OCI-LY1 (cell line): ENCODE results near the gene HMCN2.

Experiments
- H2AFZ ChIP-seq: fragments of 200-600 bp; sonication (generic), shearing (Covaris generic); 2 replicates; pipeline ENCODE4 v1.6.0; 2014; ENCODE audit warnings: antibody characterized with exemption, mild to moderate bottlenecking, low read length
- H3F3A ChIP-seq: fragments of 200-600 bp; sonication (generic), shearing (Covaris generic); 2 replicates; pipeline ENCODE4 v1.6.0; 2014; ENCODE audit warnings: mild to moderate bottlenecking, antibody characterized with exemption, low read length, moderate library complexity; ENCODE audit not compliant: insufficient read depth
- H3K27ac ChIP-seq: fragments of 200-600 bp; sonication (generic); 2 replicates; pipeline ENCODE4 v1.5.1; 2014; ENCODE audit warnings: low read length, mixed run types, mild to moderate bottlenecking, low read depth; ENCODE audit not compliant: poor library complexity, severe bottlenecking
- H3K27me3 ChIP-seq: fragments of 200-600 bp; sonication (generic); 2 replicates; pipeline ENCODE4 v1.6.0; 2014; ENCODE audit warnings: antibody characterized with exemption, mild to moderate bottlenecking, low read length, moderate library complexity; ENCODE audit not compliant: insufficient read depth
- H3K36me3 ChIP-seq: fragments of 200-600 bp; sonication (generic); 2 replicates; pipeline ENCODE4 v1.6.1; 2014; ENCODE audit warnings: mild to moderate bottlenecking, antibody characterized with exemption, low read length, moderate library complexity, mixed read lengths; ENCODE audit not compliant: insufficient read depth
- H3K4me1 ChIP-seq: fragments of 200-600 bp; sonication (generic); 2 replicates; pipeline ENCODE4 v1.5.1; 2014; ENCODE audit warnings: mild to moderate bottlenecking, low read length, moderate library complexity; ENCODE audit not compliant: insufficient read depth, severe bottlenecking
- H3K4me2 ChIP-seq: fragments of 200-600 bp; sonication (generic), shearing (Covaris generic); 2 replicates; pipeline ENCODE4 v1.6.1; 2014; ENCODE audit warnings: low read length
- H3K4me3 ChIP-seq: fragments of 200-600 bp; sonication (generic); 2 replicates; pipeline ENCODE4 v1.5.1; 2014; ENCODE audit warnings: low read length, low read depth, mild to moderate bottlenecking, mixed read lengths; ENCODE audit not compliant: poor library complexity, severe bottlenecking
- H3K79me2 ChIP-seq: fragments of 200-600 bp; shearing (Covaris generic); 2 replicates; pipeline ENCODE4 v1.6.1; 2016; ENCODE audit warnings: mixed run types, low read length, mixed read lengths; ENCODE audit not compliant: insufficient read depth
- H3K9ac ChIP-seq: fragments of 200-600 bp; sonication (generic), shearing (Covaris generic); 2 replicates; pipeline ENCODE4 v1.6.1; 2014; ENCODE audit warnings: mild to moderate bottlenecking, low read length, mixed read lengths
- H3K9me2 ChIP-seq: fragments of 200-600 bp; sonication (generic), shearing (Covaris generic); 2 replicates; pipeline ENCODE4 v1.6.1; 2014; ENCODE audit warnings: low read depth, mild to moderate bottlenecking, low read length, mixed read lengths
- H3K9me3 ChIP-seq: fragments of 200-600 bp; shearing (Covaris generic); 2 replicates; pipeline ENCODE4 v1.6.1; 2014; ENCODE audit warnings: low read length, mixed read lengths
- H4K20me1 ChIP-seq: fragments of 200-600 bp; sonication (generic), shearing (Covaris generic); 2 replicates; pipeline ENCODE4 v1.6.0; 2016; ENCODE audit warnings: mild to moderate bottlenecking, low read length; ENCODE audit not compliant: insufficient read depth
- CTCF ChIP-seq: fragments of 200-600 bp; sonication (generic), shearing (Covaris generic); IDR thresholded peaks from 2 replicates; pipeline ENCODE4 v1.5.1; 2017; ENCODE audit warnings: mild to moderate bottlenecking, antibody characterized with exemption, low read length, moderate library complexity, mixed read lengths
- EZH2 ChIP-seq: fragments of 200-600 bp; sonication (generic), shearing (Covaris generic); IDR thresholded peaks from 2 replicates; pipeline ENCODE4 v1.8.0; 2017; ENCODE audit warnings: borderline replicate concordance, mixed run types, mild to moderate bottlenecking, antibody characterized with exemption, low read length, moderate library complexity, mixed read lengths

Gene HMCN2

GRCh38 chr9:130334915-130335314, 69.4 kb downstream of the HMCN2 start:
- H3K79me2 ChIP-seq = no peaks in the 10 kb centered on the region
- no peak overlapping the region for H3K27ac ChIP-seq
- H3K4me3 ChIP-seq = no peak overlapping the region
- no peak overlapping the region for H3K9ac ChIP-seq
- H3F3A ChIP-seq = no peaks in the 10 kb centered on the region
- no peaks in the 10 kb centered on the region for H3K27me3 ChIP-seq
- no peaks in the 10 kb centered on the region for H4K20me1 ChIP-seq
- H3K36me3 ChIP-seq = no peaks in the 10 kb centered on the region
- no peaks in the 10 kb centered on the region for H3K4me1 ChIP-seq
- H3K9me3 ChIP-seq = no peaks in the 10 kb centered on the region
- H2AFZ ChIP-seq = no peak overlapping the region
- no peaks in the 10 kb centered on the region for H3K9me2 ChIP-seq
- TF ChIP-seq EZH2 (no peak), CTCF (no peak)
- no peak overlapping the region for H3K4me2 ChIP-seq

GRCh38 chr9:130336027-130336610, 70.6 kb downstream of the HMCN2 start:
- no peaks in the 10 kb centered on the region for H3K36me3 ChIP-seq
- H3K79me2 ChIP-seq = no peaks in the 10 kb centered on the region
- no peak overlapping the region for H3K4me3 ChIP-seq
- no peak for TF ChIP-seq EZH2
- no peak for TF ChIP-seq CTCF
- H3K9me2 ChIP-seq = no peaks in the 10 kb centered on the region
- no peak overlapping the region for H3K9ac ChIP-seq
- H3K27ac ChIP-seq = no peak overlapping the region
- no peaks in the 10 kb centered on the region for H4K20me1 ChIP-seq
- no peaks in the 10 kb centered on the region for H3K9me3 ChIP-seq
- no peaks in the 10 kb centered on the region for H3K4me1 ChIP-seq
- H3F3A ChIP-seq = no peaks in the 10 kb centered on the region
- no peak overlapping the region for H3K4me2 ChIP-seq
- H2AFZ ChIP-seq = no peak overlapping the region
- H3K27me3 ChIP-seq = no peaks in the 10 kb centered on the region

GRCh38 chr9:130336885-130337284, 71.3 kb downstream of the HMCN2 start:
- no peaks in the 10 kb centered on the region for H3K36me3 ChIP-seq
- no peaks in the 10 kb centered on the region for H3F3A ChIP-seq
- H3K27me3 ChIP-seq = no peaks in the 10 kb centered on the region
- no peak overlapping the region for H3K4me2 ChIP-seq
- H3K27ac ChIP-seq = no peak overlapping the region
- no peaks in the 10 kb centered on the region for H3K9me2 ChIP-seq
- H2AFZ ChIP-seq = no peak overlapping the region
- no peaks in the 10 kb centered on the region for H4K20me1 ChIP-seq
- H3K9me3 ChIP-seq = no peaks in the 10 kb centered on the region
- no peak overlapping the region for H3K9ac ChIP-seq
- no peaks in the 10 kb centered on the region for H3K79me2 ChIP-seq
- TF ChIP-seq EZH2 = no peak
- TF ChIP-seq CTCF = no peak
- H3K4me1 ChIP-seq = no peaks in the 10 kb centered on the region
- no peak overlapping the region for H3K4me3 ChIP-seq
